ENCODE data around the gene GFOD1.
"Not testable (repeated sequence)": the region's sequence is repeated elsewhere in the genome, so short reads cannot be mapped to it uniquely, and the experiment has no call there.

GFOD1 gene

GRCh38 chr6:13400772-13401171, 86.6 kb downstream of the GFOD1 start:
- no peak for DNase-seq

- DNase-seq = no peak
These were observed 88.9 kb downstream of the GFOD1 start for GRCh38 chr6:13398421-13398994.

GRCh38 chr6:13398069-13398381, 89.4 kb downstream of the GFOD1 start:
- no peak for DNase-seq

GRCh38 chr6:13397359-13398068, 89.9 kb downstream of the GFOD1 start:
- no peak for DNase-seq

- no peak for DNase-seq
These were observed 91.1 kb downstream of the GFOD1 start for GRCh38 chr6:13396241-13396792.

GRCh38 chr6:13395272-13396237, 91.8 kb downstream of the GFOD1 start:
- DNase-seq = no peak

- DNase-seq = no peak
These were observed 94.9 kb downstream of the GFOD1 start for GRCh38 chr6:13392462-13392861.

GRCh38 chr6:13391537-13391936, 95.9 kb downstream of the GFOD1 start:
- DNase-seq = no peak

GRCh38 chr6:13390658-13391057, 96.7 kb downstream of the GFOD1 start:
- no peak for DNase-seq

GRCh38 chr6:13389237-13389636, 98.2 kb downstream of the GFOD1 start:
- not testable (repeated sequence) for DNase-seq

GRCh38 chr6:13388769-13389168, 98.6 kb downstream of the GFOD1 start:
- not testable (repeated sequence) for DNase-seq

GRCh38 chr6:13384966-13385365, 102.4 kb downstream of the GFOD1 start:
- DNase-seq = no peak

GRCh38 chr6:13384506-13384905, 102.9 kb downstream of the GFOD1 start:
- DNase-seq = no peak

- DNase-seq = no peak
These were observed 103.9 kb downstream of the GFOD1 start for GRCh38 chr6:13383328-13384163.

- DNase-seq = no peak
These were observed 106.6 kb downstream of the GFOD1 start for GRCh38 chr6:13380761-13381160.

GRCh38 chr6:13378669-13379590, 108.5 kb downstream of the GFOD1 start:
- DNase-seq = peak; percentile 50

GRCh38 chr6:13377054-13377758, 110.2 kb downstream of the GFOD1 start:
- no peak for DNase-seq

- DNase-seq = no peak
These were observed 112.0 kb downstream of the GFOD1 start for GRCh38 chr6:13375360-13375878.

- no peak for DNase-seq
These were observed 113.5 kb downstream of the GFOD1 start for GRCh38 chr6:13373919-13374318.

- DNase-seq = no peak
These were observed 113.9 kb downstream of the GFOD1 start for GRCh38 chr6:13373488-13373886.
